Endothelial cell (in vitro differentiated cells): ENCODE results near the gene TMEM238. TPM values are rescaled to one million over a fixed set of nuclear protein-coding genes. Genes with fewer than 3 reads are reported as not detected.

ENCODE experiments used
- DNase-seq: peaks from one replicate; pipeline ENCODE4 v3.0.0; 2021; ENCODE audit warnings: low spot score
- H3K27ac Mint-ChIP-seq: one replicate; pipeline ENCODE4 v1.8.0; 2021; ENCODE audit warnings: mixed read lengths, inconsistent platforms; ENCODE audit not compliant: unreplicated experiment
- H3K27me3 Mint-ChIP-seq: one replicate; pipeline ENCODE4 v1.8.0; 2021; ENCODE audit warnings: mild to moderate bottlenecking, moderate library complexity, mixed read lengths, inconsistent platforms; ENCODE audit not compliant: unreplicated experiment
- H3K36me3 Mint-ChIP-seq: one replicate; pipeline ENCODE4 v1.8.0; 2021; ENCODE audit warnings: mild to moderate bottlenecking, low read depth, mixed read lengths, inconsistent platforms; ENCODE audit not compliant: unreplicated experiment
- H3K4me1 Mint-ChIP-seq: one replicate; pipeline ENCODE4 v1.8.0; 2021; ENCODE audit warnings: mild to moderate bottlenecking, mixed read lengths, inconsistent platforms; ENCODE audit not compliant: unreplicated experiment
- H3K4me3 Mint-ChIP-seq: one replicate; pipeline ENCODE4 v1.8.0; 2021; ENCODE audit warnings: mild to moderate bottlenecking, mixed read lengths, inconsistent platforms; ENCODE audit not compliant: unreplicated experiment
- H3K9me3 Mint-ChIP-seq: one replicate; pipeline ENCODE4 v1.8.0; 2021; ENCODE audit warnings: mixed read lengths, inconsistent platforms; ENCODE audit not compliant: unreplicated experiment
- CTCF ChIP-seq: fragments of 200-600 bp; sonication (generic); IDR thresholded peaks from one replicate; pipeline ENCODE4 v1.5.0; 2021; ENCODE audit warnings: antibody characterized with exemption; ENCODE audit not compliant: unreplicated experiment
- long read RNA-seq: library from polyadenylated mRNA; unstranded; transcript quantifications from one replicate; pipeline ENCODE4 v2.0.0, GENCODE V29; 2020; ENCODE audit not compliant: unreplicated experiment
- total RNA-seq: library from RNA; stranded (reverse); fragmentation: NEBNext Ultra II Directional; extraction: Animal tissue kit (Norgen Biotek cat#: 25700); gene quantifications from one replicate; pipeline ENCODE4 v1.2.1, GENCODE V29; 2021; ENCODE audit not compliant: unreplicated experiment

The TMEM238 gene
- total RNA-seq, result 0.64 TPM
- long read RNA-seq, result 0 reads

GRCh38 chr19:55384131-55384919 is at the start of gene TMEM238:
TMEM238 (minus strand) TSS chr19:55384292; CDS start chr19:55384259, 33 bp downstream.
- Mint-ChIP-seq H3K36me3 (peaks cover 12% of the 10 kb centered on the region), H3K27me3 (peaks cover 39% of the 10 kb centered on the region), H3K9me3 (no peaks in the 10 kb centered on the region), H3K27ac (peak within 1 kb of the TSS; percentile 97), H3K4me1 (peaks cover 21% of the 10 kb centered on the region), H3K4me3 (peak within 1 kb of the TSS; percentile 99)
- no peak for TF ChIP-seq CTCF
- no peak for DNase-seq

GRCh38 chr19:55433292-55433691 is 49.2 kb upstream of the TMEM238 start:
- H3K36me3 Mint-ChIP-seq, result peaks cover 6% of the 10 kb centered on the region
- no peak for DNase-seq
- H3K9me3 Mint-ChIP-seq, result no peaks in the 10 kb centered on the region
- H3K27me3 Mint-ChIP-seq, result peaks cover 9% of the 10 kb centered on the region
- no peak overlapping the region for H3K4me3 Mint-ChIP-seq
- no peak for TF ChIP-seq CTCF
- no peak overlapping the region for H3K27ac Mint-ChIP-seq
- no peaks in the 10 kb centered on the region for H3K4me1 Mint-ChIP-seq

GRCh38 chr19:55432241-55432959 is 48.3 kb upstream of the TMEM238 start:
- Mint-ChIP-seq H3K27me3 (peaks cover 9% of the 10 kb centered on the region), H3K9me3 (no peaks in the 10 kb centered on the region), H3K36me3 (peaks cover 6% of the 10 kb centered on the region), H3K4me3 (peak overlapping the region; percentile 14), H3K27ac (no peak overlapping the region), H3K4me1 (no peaks in the 10 kb centered on the region)
- DNase-seq, result no peak
- TF ChIP-seq CTCF, result no peak

- no peak overlapping the region for H3K27ac Mint-ChIP-seq
- no peak for DNase-seq
- H3K36me3 Mint-ChIP-seq, result peaks cover 6% of the 10 kb centered on the region
- no peaks in the 10 kb centered on the region for H3K4me1 Mint-ChIP-seq
- H3K27me3 Mint-ChIP-seq, result peaks cover 3% of the 10 kb centered on the region
- H3K4me3 Mint-ChIP-seq, result peak overlapping the region; percentile 28
- no peaks in the 10 kb centered on the region for H3K9me3 Mint-ChIP-seq
- TF ChIP-seq CTCF, result no peak
Observed at GRCh38 chr19:55431183-55431582, 47.1 kb upstream of the TMEM238 start.

- TF ChIP-seq CTCF, result no peak
- Mint-ChIP-seq H3K27me3 (peaks cover 5% of the 10 kb centered on the region), H3K4me1 (no peaks in the 10 kb centered on the region), H3K27ac (no peak overlapping the region), H3K36me3 (peaks cover 1% of the 10 kb centered on the region), H3K9me3 (no peaks in the 10 kb centered on the region), H3K4me3 (no peak overlapping the region)
- DNase-seq, result no peak
Observed at GRCh38 chr19:55426042-55426441, 42.0 kb upstream of the TMEM238 start.
